Tibial artery (tissue), 4 donors: ENCODE measurements around the gene TP53RK.
"Not testable (repeated sequence)": the region's sequence is repeated elsewhere in the genome, so short reads cannot be mapped to it uniquely, and the experiment has no call there.

Experiments
- DNase-seq, 2 donors: peaks; one replicate each; pipeline ENCODE4 v3.0.0-alpha.2; 2019
- H3K27ac ChIP-seq, 2 donors: fragments of 200-600 bp; sonication (generic) in 1 of 2; 1 replicate in 1 of 2; 2 replicates in 1 of 2; pipeline ENCODE4 v1.5.1; 2018 to 2019; ENCODE audit warnings: mild to moderate bottlenecking in 1 of 2
- H3K27me3 ChIP-seq, 2 donors: fragments of 200-600 bp; sonication (generic) in 1 of 2; one replicate each; pipeline versions ENCODE4 v1.5.1 to v1.6.0; 2016 to 2019
- H3K36me3 ChIP-seq, 3 donors: fragments of 200-600 bp; sonication (generic) in 2 of 3; one replicate each; pipeline ENCODE4 v1.5.1; 2016 to 2019; ENCODE audit warnings: mild to moderate bottlenecking in 2 of 3
- H3K4me1 ChIP-seq, 4 donors: fragments of 200-600 bp; sonication (generic) in 2 of 4; 1 replicate in 3 of 4; 2 replicates in 1 of 4; pipeline ENCODE4 v1.5.1; 2016 to 2019
- H3K4me3 ChIP-seq, 2 donors: fragments of 200-600 bp; sonication (generic) in 1 of 2; 1 replicate in 1 of 2; 2 replicates in 1 of 2; pipeline ENCODE4 v1.5.1; 2018 to 2019; ENCODE audit warnings: mild to moderate bottlenecking in 2 of 2
- H3K9me3 ChIP-seq, 3 donors: fragments of 200-600 bp; sonication (generic) in 1 of 3; one replicate each; pipeline ENCODE4 v1.5.1; 2016 to 2019
- CTCF ChIP-seq, 2 experiments: fragments of 200-600 bp in 1 of 2; fragments of 450-650 bp in 1 of 2; IDR thresholded peaks; one replicate each; pipeline ENCODE4 v1.5.1; 2017 to 2019; ENCODE audit warnings: antibody characterized with exemption in 2 of 2, mild to moderate bottlenecking in 1 of 2, moderate library complexity in 1 of 2
- intact Hi-C: fragments of 100-400 bp; cut with DNase I; formaldehyde crosslinking; loops from one replicate; pipeline ENCODE4 v1.15.0; 2023; ENCODE audit warnings: low total_unique reads

Gene TP53RK

GRCh38 chr20:46682063-46682821 is 7.0 kb downstream of the TP53RK start:
- no peak for TF ChIP-seq CTCF (IDR thresholded peaks at IDR 0.05)
- intact Hi-C loops: loop anchor here (10.0 kb wide), 1 partner anchor 547 kb away; no protein-coding TSS in a partner anchor
- no peak overlapping the region for H3K27ac ChIP-seq
- H3K36me3 ChIP-seq: peaks cover 5 to 21% (median 15%) of the 10 kb centered on the region in 3 donors
- no peak for DNase-seq
- H3K4me3 ChIP-seq: no peak overlapping the region
- no peaks in the 10 kb centered on the region for H3K9me3 ChIP-seq
- no peaks in the 10 kb centered on the region for H3K27me3 ChIP-seq
- H3K4me1 ChIP-seq: peaks cover 0 to 35% (median 15%) of the 10 kb centered on the region in 4 donors

- H3K4me3 ChIP-seq: no peak overlapping the region
- peak; percentile 61 to 66 for TF ChIP-seq CTCF (IDR thresholded peaks at IDR 0.05)
- H3K4me1 ChIP-seq: peaks cover 0 to 28% (median 12%) of the 10 kb centered on the region in 4 donors
- no peak overlapping the region for H3K27ac ChIP-seq
- peak in 1 of 2 donors; percentile 56 for DNase-seq
- intact Hi-C loops: loop anchor here (10.0 kb wide), 1 partner anchor 546 kb away; no protein-coding TSS in a partner anchor
- H3K27me3 ChIP-seq: no peaks in the 10 kb centered on the region
- no peaks in the 10 kb centered on the region for H3K9me3 ChIP-seq
- H3K36me3 ChIP-seq: peaks cover under 1 to 11% (median 8%) of the 10 kb centered on the region in 3 donors
Measured at GRCh38 chr20:46681032-46681854, 8.0 kb downstream of the TP53RK start.

GRCh38 chr20:46680684-46681031 is 8.6 kb downstream of the TP53RK start:
- intact Hi-C loops: loop anchor here (10.0 kb wide), 1 partner anchor 546 kb away; no protein-coding TSS in a partner anchor
- TF ChIP-seq CTCF (IDR thresholded peaks at IDR 0.05): no peak
- Histone ChIP-seq H3K4me3 (no peak overlapping the region), H3K27me3 (no peaks in the 10 kb centered on the region), H3K4me1 (peaks cover 0 to 28% (median 12%) of the 10 kb centered on the region in 4 donors), H3K9me3 (no peaks in the 10 kb centered on the region), H3K36me3 (peaks cover 0 to 10% (median 7%) of the 10 kb centered on the region in 3 donors), H3K27ac (no peak overlapping the region)
- no peak for DNase-seq

- Histone ChIP-seq H3K27me3 (no peaks in the 10 kb centered on the region), H3K4me1 (peaks cover 0 to 13% (median 6%) of the 10 kb centered on the region in 4 donors), H3K27ac (no peak overlapping the region), H3K36me3 (peaks cover 0 to 10% (median 0%) of the 10 kb centered on the region in 3 donors), H3K9me3 (no peaks in the 10 kb centered on the region), H3K4me3 (no peak overlapping the region)
- intact Hi-C loops: no loop called here
- DNase-seq: no peak
- no peak for TF ChIP-seq CTCF (IDR thresholded peaks at IDR 0.05)
Measured at GRCh38 chr20:46678516-46678915, 10.7 kb downstream of the TP53RK start.

- DNase-seq: no peak
- Histone ChIP-seq H3K4me3 (no peak overlapping the region), H3K9me3 (no peaks in the 10 kb centered on the region), H3K36me3 (peaks cover 0 to 10% (median 4%) of the 10 kb centered on the region in 3 donors), H3K27me3 (no peaks in the 10 kb centered on the region), H3K4me1 (peaks cover 0 to 3% (median under 1%) of the 10 kb centered on the region in 4 donors), H3K27ac (no peak overlapping the region)
- TF ChIP-seq CTCF (IDR thresholded peaks at IDR 0.05): no peak
- intact Hi-C loops: no loop called here
Measured at GRCh38 chr20:46677608-46678007, 11.6 kb downstream of the TP53RK start.

- H3K9me3 ChIP-seq, DNase-seq, intact Hi-C loops, H3K27ac ChIP-seq, H3K36me3 ChIP-seq, H3K4me1 ChIP-seq, H3K27me3 ChIP-seq, H3K4me3 ChIP-seq: not testable (repeated sequence)
Measured at GRCh38 chr20:46676649-46677316, 12.5 kb downstream of the TP53RK start.
